SK-N-SH (cell line): ENCODE data around the gene NYNRIN.

Experiments
- YY1 ChIP-seq: IDR thresholded peaks from 2 replicates; pipeline ENCODE4 v1.4.0; 2012; ENCODE audit warnings: low read depth, mild to moderate bottlenecking
- TF ChIP-seq, protein P1 (sequence below): IDR thresholded peaks from 2 replicates; pipeline ENCODE4 v1.4.0; 2012; ENCODE audit warnings: low read depth, borderline replicate concordance

DNA sequence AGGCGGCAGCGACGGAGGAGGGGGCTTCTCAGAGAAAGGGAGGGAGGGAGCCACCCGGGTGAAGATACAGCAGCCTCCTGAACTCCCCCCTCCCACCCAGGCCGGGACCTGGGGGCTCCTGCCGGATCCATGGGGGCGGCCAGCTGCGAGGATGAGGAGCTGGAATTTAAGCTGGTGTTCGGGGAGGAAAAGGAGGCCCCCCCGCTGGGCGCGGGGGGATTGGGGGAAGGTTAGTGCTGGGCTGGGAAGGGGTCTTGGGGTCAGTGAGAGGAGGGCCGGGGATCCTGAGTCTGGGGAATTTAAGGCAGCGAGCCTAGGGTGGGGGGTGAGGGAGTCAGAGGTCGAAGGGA is 30.6 kb upstream of the NYNRIN start:
- no peak for TF ChIP-seq YY1
- TF ChIP-seq, protein P1, sequence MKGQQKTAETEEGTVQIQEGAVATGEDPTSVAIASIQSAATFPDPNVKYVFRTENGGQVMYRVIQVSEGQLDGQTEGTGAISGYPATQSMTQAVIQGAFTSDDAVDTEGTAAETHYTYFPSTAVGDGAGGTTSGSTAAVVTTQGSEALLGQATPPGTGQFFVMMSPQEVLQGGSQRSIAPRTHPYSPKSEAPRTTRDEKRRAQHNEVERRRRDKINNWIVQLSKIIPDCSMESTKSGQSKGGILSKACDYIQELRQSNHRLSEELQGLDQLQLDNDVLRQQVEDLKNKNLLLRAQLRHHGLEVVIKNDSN = no peak
